ENCODE data around the gene TAF5L.
A peak's percentile ranks its signal among the peaks of the same experiment; 100 is the strongest.

TAF5L gene

GRCh38 chr1:229579059-229579673, 46.8 kb downstream of the TAF5L start:
- TF ChIP-seq POLR2AphosphoS5 (IDR thresholded peaks at IDR 0.05; ENCODE audit: low read depth, low read length) (no peak), POLR2A (IDR thresholded peaks at IDR 0.05; ENCODE audit: low read depth, low read length) (no peak)
- FAIRE-seq, result peak; percentile 5

DNA sequence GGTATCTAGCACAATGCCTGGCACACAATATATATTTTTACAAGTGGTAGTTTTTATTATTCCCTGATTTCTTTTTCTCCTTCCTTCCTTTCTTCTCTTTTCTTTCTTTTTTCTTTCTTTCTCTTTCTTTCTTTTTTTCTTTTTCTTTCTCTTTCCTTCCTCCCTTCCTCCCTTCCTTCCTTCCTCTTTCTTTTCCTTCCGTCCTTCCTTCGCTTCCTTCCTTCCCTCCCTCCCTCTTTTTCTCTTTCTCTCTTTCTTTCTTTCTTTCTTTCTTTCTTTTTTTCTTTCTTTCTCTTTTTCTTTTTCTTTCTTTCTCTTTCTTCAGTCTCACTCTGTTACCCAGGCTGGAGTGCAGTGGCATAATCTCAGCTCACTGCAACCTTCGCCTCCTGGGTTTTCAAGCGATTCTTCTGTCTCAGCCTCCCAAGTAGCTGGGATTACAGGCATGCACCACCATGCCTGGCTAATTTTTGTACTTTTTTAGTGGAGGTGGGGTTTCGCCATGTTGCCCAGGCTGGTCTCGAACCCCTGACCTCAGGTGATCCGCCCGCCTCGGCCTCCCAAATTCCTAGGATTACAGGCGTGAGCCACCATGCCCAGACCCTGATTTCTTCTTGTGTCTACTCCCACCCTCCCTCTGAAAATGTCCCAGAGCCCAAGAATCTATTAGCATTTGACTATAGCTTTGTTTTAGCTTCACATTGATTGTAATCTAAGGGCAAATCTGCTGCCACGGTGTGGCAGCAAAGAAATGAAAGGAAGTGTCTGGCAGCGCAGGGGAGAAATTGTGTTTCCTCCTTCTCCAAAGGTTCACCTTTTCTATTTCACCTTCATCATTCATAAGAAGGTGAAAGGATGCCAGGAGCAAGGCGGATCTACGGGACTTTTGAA, 47.5 kb downstream of the TAF5L start:
- TF ChIP-seq POLR2AphosphoS5 (IDR thresholded peaks at IDR 0.05; ENCODE audit: low read depth, low read length), result no peak
- TF ChIP-seq TAF1 (IDR thresholded peaks at IDR 0.05; ENCODE audit: borderline replicate concordance, low read depth, low read length), result no peak
- TF ChIP-seq POLR2A (IDR thresholded peaks at IDR 0.05; ENCODE audit: low read depth, low read length), result no peak
- no peak for DNase-seq (ENCODE audit: insufficient read length)
- FAIRE-seq, result no peak

More at GRCh38 chr1:229579059-229579673, 46.8 kb downstream of the TAF5L start:
- DNase-seq (ENCODE audit: insufficient read length), result peak; percentile 13

DNA sequence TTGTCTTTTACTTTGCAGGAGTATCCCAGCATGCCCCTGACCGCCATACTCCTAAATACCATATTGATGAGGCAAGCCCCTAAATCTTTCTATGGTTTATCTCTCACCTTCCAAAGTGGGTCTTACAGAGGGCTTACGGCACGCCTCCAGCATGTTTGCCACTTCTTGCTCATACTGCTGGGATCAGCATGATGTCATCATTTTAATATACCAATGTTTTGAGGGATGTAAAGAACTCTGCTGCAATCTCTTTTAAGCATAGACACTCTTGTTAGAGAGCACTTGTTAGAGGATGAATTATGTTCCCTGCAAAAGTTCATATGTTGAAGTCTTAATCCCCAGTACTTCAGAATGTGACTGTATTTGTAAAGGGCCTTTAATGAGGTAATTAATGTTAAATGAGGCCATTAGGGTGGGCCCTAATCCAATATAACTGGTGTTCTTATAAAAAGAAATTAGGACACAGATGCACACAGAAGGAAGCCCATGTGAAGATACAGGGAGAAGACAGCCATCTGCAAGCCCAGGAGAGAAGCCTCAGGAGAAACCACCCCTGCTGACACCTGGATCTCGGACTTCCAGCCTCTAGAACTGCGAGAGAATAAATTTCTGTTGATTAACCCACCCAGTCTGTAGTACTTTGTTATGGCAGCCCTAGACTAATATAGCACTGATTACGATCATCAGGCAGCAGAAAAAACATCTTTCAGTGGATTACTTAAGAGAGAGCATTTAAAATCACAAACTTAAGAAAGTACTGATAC, 51.1 kb downstream of the TAF5L start:
- DNase-seq (ENCODE audit: insufficient read length) (no peak), FAIRE-seq (no peak)
- no peak for TF ChIP-seq POLR2A (IDR thresholded peaks at IDR 0.05; ENCODE audit: low read depth, low read length)
- no peak for TF ChIP-seq TAF1 (IDR thresholded peaks at IDR 0.05; ENCODE audit: borderline replicate concordance, low read depth, low read length)
- TF ChIP-seq POLR2AphosphoS5 (IDR thresholded peaks at IDR 0.05; ENCODE audit: low read depth, low read length), result no peak

- DNase-seq (ENCODE audit: insufficient read length) (no peak), FAIRE-seq (no peak)
- TF ChIP-seq POLR2A (IDR thresholded peaks at IDR 0.05; ENCODE audit: low read depth, low read length), result no peak
- TF ChIP-seq POLR2AphosphoS5 (IDR thresholded peaks at IDR 0.05; ENCODE audit: low read depth, low read length), result no peak
- no peak for TF ChIP-seq TAF1 (IDR thresholded peaks at IDR 0.05; ENCODE audit: borderline replicate concordance, low read depth, low read length)
Observed at GRCh38 chr1:229572286-229572685, 53.6 kb downstream of the TAF5L start.

- FAIRE-seq (no peak), DNase-seq (ENCODE audit: insufficient read length) (no peak)
- TF ChIP-seq TAF1 (IDR thresholded peaks at IDR 0.05; ENCODE audit: borderline replicate concordance, low read depth, low read length) (no peak), POLR2A (IDR thresholded peaks at IDR 0.05; ENCODE audit: low read depth, low read length) (no peak)
Observed at GRCh38 chr1:229570891-229571516, 54.9 kb downstream of the TAF5L start.

GRCh38 chr1:229570305-229570704, 55.6 kb downstream of the TAF5L start:
- FAIRE-seq (no peak), DNase-seq (ENCODE audit: insufficient read length) (no peak)
- no peak for TF ChIP-seq POLR2AphosphoS5 (IDR thresholded peaks at IDR 0.05; ENCODE audit: low read depth, low read length)
- TF ChIP-seq TAF1 (IDR thresholded peaks at IDR 0.05; ENCODE audit: borderline replicate concordance, low read depth, low read length), result no peak
- no peak for TF ChIP-seq POLR2A (IDR thresholded peaks at IDR 0.05; ENCODE audit: low read depth, low read length)

DNA sequence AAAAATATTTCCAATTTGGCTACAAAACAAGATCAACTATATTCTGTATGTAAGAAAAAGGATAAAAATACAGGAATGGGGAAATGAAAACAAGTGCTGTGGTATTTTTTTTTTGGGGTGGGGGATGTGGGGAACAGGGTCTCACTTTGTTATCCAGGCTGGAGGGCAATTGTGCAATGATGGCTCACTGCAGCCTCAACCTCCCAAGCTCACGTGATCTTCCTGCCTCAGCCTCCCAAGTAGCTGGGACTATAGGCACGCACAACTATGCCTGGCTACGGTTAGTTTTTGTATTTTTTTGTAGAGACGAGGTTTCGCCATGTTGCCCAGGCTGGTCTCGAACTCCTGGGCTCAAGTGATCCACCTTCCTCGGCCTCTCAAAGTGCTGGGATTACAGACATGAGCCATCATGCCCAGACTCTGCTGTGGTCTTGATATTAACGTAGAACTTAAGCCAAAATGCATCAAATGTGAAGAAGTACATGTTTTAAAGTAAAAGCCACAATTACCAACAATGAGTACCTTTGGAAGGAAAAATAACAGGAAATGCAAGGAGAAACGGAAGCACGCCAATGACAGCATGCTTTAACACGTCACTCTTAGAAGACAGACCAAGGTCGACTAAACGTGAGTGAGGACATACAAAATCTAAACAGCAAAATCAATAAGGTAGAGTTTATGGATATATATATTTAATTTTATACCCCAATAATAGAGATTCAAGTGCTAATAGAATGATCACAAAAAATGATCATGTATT, 58.6 kb downstream of the TAF5L start:
- FAIRE-seq (no peak), DNase-seq (ENCODE audit: insufficient read length) (no peak)
- TF ChIP-seq POLR2A (IDR thresholded peaks at IDR 0.05; ENCODE audit: low read depth, low read length), result no peak
- no peak for TF ChIP-seq POLR2AphosphoS5 (IDR thresholded peaks at IDR 0.05; ENCODE audit: low read depth, low read length)
- TF ChIP-seq TAF1 (IDR thresholded peaks at IDR 0.05; ENCODE audit: borderline replicate concordance, low read depth, low read length), result no peak

GRCh38 chr1:229563701-229564100, 62.2 kb downstream of the TAF5L start:
- FAIRE-seq (no peak), DNase-seq (ENCODE audit: insufficient read length) (no peak)
- TF ChIP-seq POLR2A (IDR thresholded peaks at IDR 0.05; ENCODE audit: low read depth, low read length) (no peak), TAF1 (IDR thresholded peaks at IDR 0.05; ENCODE audit: borderline replicate concordance, low read depth, low read length) (no peak)

- DNase-seq (ENCODE audit: insufficient read length) (no peak), FAIRE-seq (peak; percentile 46)
- TF ChIP-seq TAF1 (IDR thresholded peaks at IDR 0.05; ENCODE audit: borderline replicate concordance, low read depth, low read length) (no peak), POLR2AphosphoS5 (IDR thresholded peaks at IDR 0.05; ENCODE audit: low read depth, low read length) (no peak), POLR2A (IDR thresholded peaks at IDR 0.05; ENCODE audit: low read depth, low read length) (no peak)
Observed at GRCh38 chr1:229563241-229563640, 62.7 kb downstream of the TAF5L start.

DNA sequence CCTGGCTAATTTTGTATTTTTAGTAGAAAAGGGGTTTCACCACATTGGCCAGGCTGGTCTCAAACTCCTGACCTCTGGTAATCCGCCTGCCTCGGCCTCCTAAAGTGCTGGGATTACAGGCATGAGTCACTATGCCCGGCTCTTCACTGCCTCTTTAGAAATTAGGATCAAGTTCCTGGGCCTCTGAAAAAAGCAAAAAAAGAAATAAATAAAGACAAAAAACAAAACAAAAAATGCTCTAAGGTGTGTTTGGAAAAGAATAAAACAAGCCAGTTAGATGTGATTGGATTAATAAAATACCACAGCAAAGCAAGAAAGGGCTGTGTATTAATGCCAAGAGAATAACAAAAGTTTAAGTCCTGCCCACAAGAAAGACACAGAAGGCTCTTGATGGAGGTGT, 63.2 kb downstream of the TAF5L start:
- TF ChIP-seq POLR2AphosphoS5 (IDR thresholded peaks at IDR 0.05; ENCODE audit: low read depth, low read length), result no peak
- TF ChIP-seq TAF1 (IDR thresholded peaks at IDR 0.05; ENCODE audit: borderline replicate concordance, low read depth, low read length), result no peak
- TF ChIP-seq POLR2A (IDR thresholded peaks at IDR 0.05; ENCODE audit: low read depth, low read length), result no peak
- DNase-seq (ENCODE audit: insufficient read length) (no peak), FAIRE-seq (no peak)
